SK-N-MC (cell line): Measurements from ENCODE around the gene AQP6.

Experiments used
- EZH2 ChIP-seq: fragments of 200-600 bp; sonication (generic); IDR thresholded peaks from one replicate; pipeline ENCODE4 v1.6.1; 2017; ENCODE audit warnings: antibody characterized with exemption
- FOXP2 ChIP-seq: optimal IDR thresholded peaks from 2 replicates; pipeline ENCODE3; 2011; ENCODE audit warnings: mild to moderate bottlenecking, moderate library complexity; ENCODE audit not compliant: insufficient read depth; ENCODE audit errors: extremely low read length, control extremely low read depth
- POLR2AphosphoS5 ChIP-seq: IDR thresholded peaks from 2 replicates; pipeline ENCODE4 v1.6.1; 2012; ENCODE audit warnings: mild to moderate bottlenecking, low read depth, low read length, borderline replicate concordance

DNA sequence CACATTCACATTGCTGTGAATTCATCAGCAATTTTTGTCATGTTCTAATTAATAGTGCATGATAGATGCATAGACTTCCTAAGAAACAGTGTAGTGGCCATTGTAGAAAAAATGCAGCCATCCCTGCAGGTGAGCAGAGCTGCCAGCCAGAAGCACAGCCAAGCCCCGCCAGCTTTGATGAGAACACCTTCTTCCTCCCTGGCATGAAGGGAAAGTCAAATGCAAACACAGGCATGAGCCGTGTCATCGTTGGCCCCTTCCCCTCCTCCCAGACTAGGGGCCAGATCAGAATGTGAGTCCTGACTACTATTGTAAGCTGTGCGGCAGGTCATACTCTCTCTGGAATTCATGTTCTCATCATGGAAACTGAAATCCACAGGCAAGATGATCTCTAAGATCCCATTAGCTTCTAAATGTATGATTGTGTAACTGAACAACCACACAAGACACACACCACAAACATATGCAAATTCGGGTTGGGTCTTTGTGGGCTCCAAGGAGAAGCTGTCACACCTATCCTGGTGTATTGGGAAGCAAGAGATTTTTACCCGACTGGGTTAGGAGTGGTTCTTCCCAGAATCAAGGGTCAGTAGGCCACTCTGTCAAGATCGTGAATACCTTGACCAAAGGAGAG lies 25.0 kb upstream of the AQP6 start:
- TF ChIP-seq EZH2: no peak
- no peak for TF ChIP-seq POLR2AphosphoS5
- no peak for TF ChIP-seq FOXP2
